Right ventricle myocardium inferior (tissue), 1 donor: ENCODE results near the gene MALL. TPM values are rescaled to one million over a fixed set of nuclear protein-coding genes. Genes with fewer than 3 reads are reported as not detected.
A peak's percentile ranks its signal among the peaks of the same experiment; 100 is the strongest.
"Not testable (repeated sequence)": the region's sequence is repeated elsewhere in the genome, so short reads cannot be mapped to it uniquely, and the experiment has no call there.

Experiments
- ATAC-seq: fragments of 200-7000 bp; cut with Tn5 transposase; one replicate; pipeline ENCODE4 v1.9.1; 2020; ENCODE audit warnings: mild to moderate bottlenecking, moderate library complexity
- DNase-seq: peaks from one replicate; pipeline ENCODE4 v3.0.0; 2021; ENCODE audit errors: missing footprints
- intact Hi-C: fragments of 100-400 bp; cut with DNase I; formaldehyde crosslinking; loops from one replicate; pipeline ENCODE4 v1.11.0; 2022
- total RNA-seq: library from RNA; stranded (reverse); fragmentation: NEBNext Ultra II Directional; extraction: Animal tissue kit (Norgen Biotek cat#: 25700); gene quantifications from one replicate; pipeline ENCODE4 v1.2.1, GENCODE V29; 2021
- donor health status: DM: no; HTN: yes; CAD: no; lungs with severe emphysema.

Gene MALL
- total RNA-seq, 1 donor from 2014 or later: 14.0 TPM

GRCh38 chr2:110124038-110124825, 8.6 kb upstream of the MALL start:
- ATAC-seq (no peak), DNase-seq (no peak)
- intact Hi-C loops: no loop called here

DNA sequence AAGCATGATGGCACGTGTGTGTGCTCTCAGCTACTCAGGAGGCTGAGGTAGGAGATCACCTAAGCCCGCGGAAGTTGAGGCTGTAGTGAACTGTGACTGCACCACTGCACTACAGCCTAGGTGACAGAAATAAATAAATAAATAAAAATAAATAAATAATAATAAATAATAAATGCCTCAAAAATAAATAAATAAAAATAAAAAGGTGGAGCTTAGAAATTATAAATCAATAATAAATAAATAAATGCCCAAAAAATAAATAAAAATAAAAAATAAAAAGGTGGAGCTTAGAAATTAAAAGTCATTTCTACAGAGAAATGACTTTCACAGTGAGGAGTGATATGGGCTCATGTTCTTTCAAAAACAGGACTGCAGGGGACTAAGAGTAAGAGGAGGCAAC, 6.0 kb upstream of the MALL start:
- DNase-seq: no peak
- intact Hi-C loops: no loop called here
- ATAC-seq: no peak

DNA sequence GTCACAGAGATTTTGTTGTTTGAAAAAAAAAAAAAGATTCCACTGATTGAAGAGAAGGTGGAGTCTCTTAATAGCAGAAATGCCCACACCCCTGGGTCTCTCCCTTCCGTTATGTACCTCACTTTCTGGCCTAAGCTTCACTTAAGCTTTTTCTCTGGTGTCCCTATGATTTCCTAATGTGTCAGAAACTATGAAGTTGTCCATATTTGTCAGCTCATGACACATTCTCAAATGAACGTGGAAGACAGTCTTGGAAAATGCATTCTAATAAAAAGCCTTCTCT, 5.4 kb upstream of the MALL start:
- intact Hi-C loops: no loop called here
- ATAC-seq: no peak
- no peak for DNase-seq

GRCh38 chr2:110120171-110121051, 4.8 kb upstream of the MALL start:
- intact Hi-C loops: no loop called here
- no peak for DNase-seq
- ATAC-seq: no peak

DNA sequence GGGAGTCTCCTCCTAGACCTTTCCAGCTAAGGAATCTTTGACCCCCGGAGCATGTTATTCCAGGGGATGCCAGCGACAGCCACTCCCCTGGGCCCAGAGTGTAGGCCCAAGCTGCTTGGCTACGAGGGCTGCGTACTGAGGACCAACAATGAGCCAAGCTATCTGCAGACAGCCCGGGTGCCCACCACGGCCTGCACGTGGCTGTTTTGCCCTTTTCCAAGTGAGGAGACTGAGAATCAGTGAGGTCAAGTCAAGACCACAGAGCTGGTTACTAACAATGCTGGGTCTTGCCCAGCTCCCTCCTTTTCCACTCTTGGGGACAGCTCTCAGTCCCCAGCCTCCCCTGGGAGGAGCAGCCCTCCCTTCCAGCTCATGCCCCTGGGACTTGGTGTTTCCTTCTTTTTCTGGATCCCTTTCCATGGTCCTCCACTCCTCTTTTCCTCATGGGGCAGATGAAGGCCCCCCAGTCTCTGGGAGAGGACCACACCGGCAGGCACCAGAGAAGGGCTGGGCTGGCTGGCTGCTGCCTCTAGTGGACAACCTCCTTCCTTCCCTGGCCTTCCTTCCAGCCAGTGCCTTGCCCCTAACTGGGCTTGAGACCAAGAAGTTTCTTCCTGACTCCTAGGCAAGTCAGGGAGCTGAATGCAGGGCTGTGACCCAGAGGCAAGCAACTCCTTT, 550 bp upstream of the MALL start:
- DNase-seq: no peak
- intact Hi-C loops: loop anchor here (2.0 kb wide), 1 partner anchor 41 kb away; no protein-coding TSS in a partner anchor
- peak; percentile 75 for ATAC-seq

GRCh38 chr2:110114831-110115255, 779 bp downstream of the MALL start:
- intact Hi-C loops: no loop called here
- no peak for ATAC-seq
- no peak for DNase-seq

DNA sequence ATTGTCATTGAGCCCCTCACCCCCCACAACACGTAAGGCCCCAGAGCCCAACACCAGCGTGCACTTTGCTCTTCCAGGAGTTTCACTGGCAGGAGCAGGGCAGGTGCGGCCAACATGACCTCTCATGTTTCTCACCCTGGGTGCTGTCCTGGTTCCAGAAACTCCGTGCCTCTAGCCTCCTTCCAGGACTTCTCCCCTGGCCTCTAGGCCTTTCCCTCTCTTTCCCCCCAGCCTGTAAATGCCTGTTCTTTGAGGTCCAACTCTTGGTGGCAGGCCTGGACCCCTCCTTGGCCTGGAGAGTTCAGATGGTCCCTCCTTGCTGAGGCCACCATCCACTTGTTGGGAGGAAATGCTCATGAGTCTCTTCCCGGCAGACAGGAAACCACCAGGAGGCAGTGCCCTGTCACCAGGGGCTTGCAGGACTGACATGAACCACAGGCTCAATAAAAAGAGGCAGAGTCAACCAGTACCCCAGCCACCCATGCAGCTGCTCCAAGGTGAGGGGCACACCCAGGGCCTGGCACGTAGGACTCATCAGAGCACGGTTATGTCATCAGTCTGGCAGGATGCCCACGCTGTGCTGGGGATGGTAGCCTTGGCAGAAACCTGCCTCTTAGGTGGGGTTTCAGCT, 1.5 kb downstream of the MALL start:
- intact Hi-C loops: no loop called here
- no peak for DNase-seq
- ATAC-seq: no peak

- DNase-seq, intact Hi-C loops, ATAC-seq: not testable (repeated sequence)
Measured at GRCh38 chr2:110108291-110108690, 7.3 kb downstream of the MALL start.

DNA sequence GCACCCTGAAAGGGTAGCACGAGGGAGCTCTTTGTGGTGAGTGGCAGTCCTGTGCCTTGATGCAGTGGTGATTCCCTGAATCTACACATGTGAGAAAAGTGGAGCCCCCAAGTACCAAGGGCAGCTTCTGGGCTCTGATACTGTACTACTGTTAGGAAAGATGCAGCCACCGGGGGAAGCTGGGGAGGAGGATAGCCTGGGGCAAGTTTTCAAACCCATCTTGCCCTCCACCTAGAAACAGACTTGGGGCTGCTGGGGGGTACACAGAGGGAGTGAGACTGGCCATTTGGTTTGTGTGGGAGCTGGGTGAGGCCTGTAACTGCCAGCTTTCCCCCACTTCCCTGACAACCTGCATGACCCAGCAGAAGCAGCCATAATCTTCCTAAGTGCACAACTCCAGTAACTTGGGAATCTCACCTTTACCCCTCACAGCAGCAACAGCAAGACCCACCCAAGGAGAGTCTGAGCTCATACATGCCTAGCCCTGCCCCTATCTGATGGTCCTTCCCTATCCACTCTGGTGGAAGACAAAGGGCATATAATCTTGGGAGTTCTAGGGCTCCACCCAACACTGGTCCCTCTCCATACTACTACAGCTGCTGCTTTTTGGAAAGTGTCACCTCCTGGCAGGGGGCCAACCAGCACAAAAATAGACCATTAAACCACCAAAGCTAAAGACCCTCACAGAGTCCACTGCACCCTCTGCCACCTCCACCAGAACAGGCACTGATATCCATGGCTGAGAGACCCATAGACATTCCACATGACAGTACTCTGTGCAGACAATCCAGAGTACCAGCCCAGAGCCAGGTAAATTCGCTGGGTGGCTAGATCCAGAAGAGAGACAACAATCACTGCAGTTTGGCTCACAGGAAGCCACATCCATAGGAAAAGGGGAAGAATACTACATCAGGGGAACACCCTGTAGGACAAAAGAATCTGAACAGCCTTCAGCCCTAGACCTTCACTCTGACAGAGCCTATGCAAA, 8.2 kb downstream of the MALL start:
- intact Hi-C loops: no loop called here
- no peak for DNase-seq
- no peak for ATAC-seq

DNA sequence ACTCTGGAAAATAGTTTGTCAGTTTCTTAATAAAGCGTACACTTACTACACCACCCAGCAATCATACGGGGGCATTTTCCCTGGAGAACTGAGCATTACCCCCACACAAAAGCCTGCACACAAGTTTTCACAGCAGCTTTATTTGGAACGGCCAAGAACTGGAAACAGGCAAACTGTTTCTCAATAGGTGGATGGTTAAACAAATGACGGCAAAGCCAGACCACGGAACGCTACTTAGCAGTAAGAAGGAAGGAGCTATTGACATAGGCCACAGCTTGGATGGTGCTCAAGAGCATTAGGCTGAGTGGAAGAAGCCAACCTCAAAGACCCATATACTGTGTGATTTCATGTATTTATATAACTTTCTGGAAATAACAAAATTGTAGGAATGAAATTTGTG, 9.0 kb downstream of the MALL start:
- intact Hi-C loops: no loop called here
- ATAC-seq (no peak), DNase-seq (no peak)

DNA sequence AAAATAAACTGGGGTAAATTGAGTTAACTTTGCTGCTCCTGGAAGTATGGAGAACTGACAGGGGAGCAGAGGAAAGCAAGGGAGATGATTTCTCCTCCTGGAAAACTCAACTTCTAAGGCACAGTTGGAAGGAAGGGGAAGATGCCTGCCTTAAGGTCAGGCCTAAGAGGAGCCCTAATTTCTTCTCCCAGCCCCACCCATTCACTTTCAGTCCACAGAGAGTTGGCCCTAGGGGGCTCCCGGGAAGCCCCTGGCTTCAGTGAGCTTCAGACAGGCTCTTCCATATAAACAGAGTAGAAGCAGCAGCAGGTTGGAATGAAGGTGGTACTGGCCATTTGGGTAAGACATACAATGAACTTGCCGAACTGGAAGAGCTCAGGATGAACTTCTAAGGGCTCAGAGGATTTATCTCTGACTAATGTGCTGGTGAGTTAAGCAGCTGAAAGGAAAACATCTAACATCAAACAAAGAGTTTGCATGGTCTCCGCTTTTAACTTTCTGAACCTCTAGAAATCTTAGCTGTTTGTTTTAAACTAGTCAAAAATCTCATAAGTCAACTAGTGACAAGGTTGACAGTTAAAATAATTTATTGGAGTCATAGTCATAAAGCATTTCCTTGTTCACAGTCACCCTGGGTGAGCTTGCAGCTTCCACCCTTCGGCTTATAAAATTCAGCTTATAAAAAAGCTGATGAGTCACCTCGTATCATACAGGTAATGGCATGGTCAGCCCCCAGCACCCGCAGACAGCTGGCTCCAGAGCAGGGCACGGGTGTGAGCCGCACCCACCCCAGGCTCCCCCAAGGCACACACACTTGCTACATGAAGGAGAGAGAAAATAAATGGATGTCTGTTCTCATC, 9.8 kb downstream of the MALL start:
- intact Hi-C loops: no loop called here
- DNase-seq (no peak), ATAC-seq (no peak)

DNA sequence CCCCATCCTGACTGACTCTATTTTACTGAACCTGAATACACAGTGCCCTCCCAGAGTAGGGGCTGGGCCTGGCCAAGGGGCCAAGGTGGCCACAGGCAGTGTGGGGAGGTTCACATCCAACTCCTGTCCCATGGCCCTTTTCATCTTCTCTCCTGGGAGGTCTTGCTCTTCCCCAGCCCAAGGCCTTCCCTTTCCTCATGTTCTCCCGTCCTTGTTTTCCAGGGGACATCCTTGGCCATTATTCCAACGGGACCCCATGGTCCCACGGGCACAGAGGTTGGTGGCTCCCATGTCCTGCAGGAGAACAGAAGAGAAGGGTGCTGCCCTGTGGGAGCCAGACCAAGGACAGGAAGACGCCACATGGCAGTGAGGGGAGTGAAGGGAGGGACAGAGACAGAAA, 10.4 kb downstream of the MALL start:
- DNase-seq: no peak
- intact Hi-C loops: no loop called here
- no peak for ATAC-seq

- DNase-seq (no peak), ATAC-seq (no peak)
- intact Hi-C loops: no loop called here
Measured at GRCh38 chr2:110104025-110104771, 11.4 kb downstream of the MALL start.

- DNase-seq (no peak), ATAC-seq (no peak)
- intact Hi-C loops: no loop called here
Measured at GRCh38 chr2:110103061-110103961, 12.3 kb downstream of the MALL start.

GRCh38 chr2:110101901-110102803, 13.5 kb downstream of the MALL start:
- ATAC-seq (no peak), DNase-seq (no peak)
- intact Hi-C loops: no loop called here
